OCI-LY1 (cell line): ENCODE data around the gene GNAZ.
A peak's percentile ranks its signal among the peaks of the same experiment; 100 is the strongest.

Experiments
- H2AFZ ChIP-seq: fragments of 200-600 bp; sonication (generic), shearing (Covaris generic); 2 replicates; pipeline ENCODE4 v1.6.0; 2014; ENCODE audit warnings: antibody characterized with exemption, mild to moderate bottlenecking, low read length
- H3F3A ChIP-seq: fragments of 200-600 bp; sonication (generic), shearing (Covaris generic); 2 replicates; pipeline ENCODE4 v1.6.0; 2014; ENCODE audit warnings: mild to moderate bottlenecking, antibody characterized with exemption, low read length, moderate library complexity; ENCODE audit not compliant: insufficient read depth
- H3K27ac ChIP-seq: fragments of 200-600 bp; sonication (generic); 2 replicates; pipeline ENCODE4 v1.5.1; 2014; ENCODE audit warnings: low read length, mixed run types, mild to moderate bottlenecking, low read depth; ENCODE audit not compliant: poor library complexity, severe bottlenecking
- H3K27me3 ChIP-seq: fragments of 200-600 bp; sonication (generic); 2 replicates; pipeline ENCODE4 v1.6.0; 2014; ENCODE audit warnings: antibody characterized with exemption, mild to moderate bottlenecking, low read length, moderate library complexity; ENCODE audit not compliant: insufficient read depth
- H3K36me3 ChIP-seq: fragments of 200-600 bp; sonication (generic); 2 replicates; pipeline ENCODE4 v1.6.1; 2014; ENCODE audit warnings: mild to moderate bottlenecking, antibody characterized with exemption, low read length, moderate library complexity, mixed read lengths; ENCODE audit not compliant: insufficient read depth
- H3K4me1 ChIP-seq: fragments of 200-600 bp; sonication (generic); 2 replicates; pipeline ENCODE4 v1.5.1; 2014; ENCODE audit warnings: mild to moderate bottlenecking, low read length, moderate library complexity; ENCODE audit not compliant: insufficient read depth, severe bottlenecking
- H3K4me2 ChIP-seq: fragments of 200-600 bp; sonication (generic), shearing (Covaris generic); 2 replicates; pipeline ENCODE4 v1.6.1; 2014; ENCODE audit warnings: low read length
- H3K4me3 ChIP-seq: fragments of 200-600 bp; sonication (generic); 2 replicates; pipeline ENCODE4 v1.5.1; 2014; ENCODE audit warnings: low read length, low read depth, mild to moderate bottlenecking, mixed read lengths; ENCODE audit not compliant: poor library complexity, severe bottlenecking
- H3K79me2 ChIP-seq: fragments of 200-600 bp; shearing (Covaris generic); 2 replicates; pipeline ENCODE4 v1.6.1; 2016; ENCODE audit warnings: mixed run types, low read length, mixed read lengths; ENCODE audit not compliant: insufficient read depth
- H3K9ac ChIP-seq: fragments of 200-600 bp; sonication (generic), shearing (Covaris generic); 2 replicates; pipeline ENCODE4 v1.6.1; 2014; ENCODE audit warnings: mild to moderate bottlenecking, low read length, mixed read lengths
- H3K9me2 ChIP-seq: fragments of 200-600 bp; sonication (generic), shearing (Covaris generic); 2 replicates; pipeline ENCODE4 v1.6.1; 2014; ENCODE audit warnings: low read depth, mild to moderate bottlenecking, low read length, mixed read lengths
- H3K9me3 ChIP-seq: fragments of 200-600 bp; shearing (Covaris generic); 2 replicates; pipeline ENCODE4 v1.6.1; 2014; ENCODE audit warnings: low read length, mixed read lengths
- H4K20me1 ChIP-seq: fragments of 200-600 bp; sonication (generic), shearing (Covaris generic); 2 replicates; pipeline ENCODE4 v1.6.0; 2016; ENCODE audit warnings: mild to moderate bottlenecking, low read length; ENCODE audit not compliant: insufficient read depth
- EZH2 ChIP-seq: fragments of 200-600 bp; sonication (generic), shearing (Covaris generic); IDR thresholded peaks from 2 replicates; pipeline ENCODE4 v1.8.0; 2017; ENCODE audit warnings: borderline replicate concordance, mixed run types, mild to moderate bottlenecking, antibody characterized with exemption, low read length, moderate library complexity, mixed read lengths
- TF ChIP-seq, protein P1 (sequence below): fragments of 200-600 bp; sonication (generic), shearing (Covaris generic); IDR thresholded peaks from 2 replicates; pipeline ENCODE4 v1.5.1; 2017; ENCODE audit warnings: mild to moderate bottlenecking, antibody characterized with exemption, low read length, moderate library complexity, mixed read lengths

The GNAZ gene

DNA sequence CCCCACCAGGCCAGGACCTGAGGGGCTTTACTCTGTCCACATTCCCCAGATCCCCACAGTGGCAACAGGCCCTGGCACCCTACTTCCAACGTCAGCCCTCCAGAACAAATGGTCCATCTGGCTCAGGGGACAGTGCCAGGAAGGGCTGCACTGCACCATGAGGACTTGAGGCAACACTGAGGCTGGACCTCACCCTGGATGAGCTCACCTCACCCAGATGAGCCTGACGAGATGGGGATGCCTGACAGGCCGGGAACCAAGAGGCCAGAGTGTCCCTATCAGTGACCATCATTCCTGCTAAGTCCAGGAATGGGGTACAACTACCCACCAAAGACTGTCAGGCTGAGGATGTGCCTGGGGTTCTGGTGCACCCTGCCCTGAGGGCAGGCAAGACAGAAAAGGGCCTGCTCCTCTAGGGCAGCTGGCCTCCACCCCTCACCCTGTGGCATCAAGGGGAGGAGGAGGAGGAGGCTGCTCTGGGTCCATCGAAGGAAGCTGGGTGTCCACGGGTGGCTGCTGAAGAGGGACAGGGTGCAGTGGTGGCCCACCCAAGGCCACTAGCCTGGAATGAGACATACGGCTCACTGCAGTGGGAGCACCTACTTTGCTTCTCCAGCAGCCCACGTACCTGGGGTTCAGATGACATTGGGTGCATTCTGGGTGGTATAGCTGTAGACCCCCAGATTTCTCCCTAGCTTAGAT lies 56.9 kb downstream of the GNAZ start:
- Histone ChIP-seq H3F3A (no peaks in the 10 kb centered on the region), H4K20me1 (no peaks in the 10 kb centered on the region), H3K79me2 (no peaks in the 10 kb centered on the region), H3K36me3 (no peaks in the 10 kb centered on the region), H3K4me1 (no peaks in the 10 kb centered on the region), H3K27me3 (no peaks in the 10 kb centered on the region), H3K27ac (no peak overlapping the region), H2AFZ (no peak overlapping the region), H3K9me3 (no peaks in the 10 kb centered on the region), H3K9ac (no peak overlapping the region), H3K9me2 (no peaks in the 10 kb centered on the region), H3K4me3 (no peak overlapping the region), H3K4me2 (no peak overlapping the region)
- TF ChIP-seq EZH2, result no peak
- TF ChIP-seq, protein P1, sequence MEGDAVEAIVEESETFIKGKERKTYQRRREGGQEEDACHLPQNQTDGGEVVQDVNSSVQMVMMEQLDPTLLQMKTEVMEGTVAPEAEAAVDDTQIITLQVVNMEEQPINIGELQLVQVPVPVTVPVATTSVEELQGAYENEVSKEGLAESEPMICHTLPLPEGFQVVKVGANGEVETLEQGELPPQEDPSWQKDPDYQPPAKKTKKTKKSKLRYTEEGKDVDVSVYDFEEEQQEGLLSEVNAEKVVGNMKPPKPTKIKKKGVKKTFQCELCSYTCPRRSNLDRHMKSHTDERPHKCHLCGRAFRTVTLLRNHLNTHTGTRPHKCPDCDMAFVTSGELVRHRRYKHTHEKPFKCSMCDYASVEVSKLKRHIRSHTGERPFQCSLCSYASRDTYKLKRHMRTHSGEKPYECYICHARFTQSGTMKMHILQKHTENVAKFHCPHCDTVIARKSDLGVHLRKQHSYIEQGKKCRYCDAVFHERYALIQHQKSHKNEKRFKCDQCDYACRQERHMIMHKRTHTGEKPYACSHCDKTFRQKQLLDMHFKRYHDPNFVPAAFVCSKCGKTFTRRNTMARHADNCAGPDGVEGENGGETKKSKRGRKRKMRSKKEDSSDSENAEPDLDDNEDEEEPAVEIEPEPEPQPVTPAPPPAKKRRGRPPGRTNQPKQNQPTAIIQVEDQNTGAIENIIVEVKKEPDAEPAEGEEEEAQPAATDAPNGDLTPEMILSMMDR, result no peak

- H3K4me1 ChIP-seq, result no peaks in the 10 kb centered on the region
- no peak overlapping the region for H3K4me3 ChIP-seq
- H3K9ac ChIP-seq, result no peak overlapping the region
Observed at GRCh38 chr22:23127788-23128187, 57.5 kb downstream of the GNAZ start.

DNA sequence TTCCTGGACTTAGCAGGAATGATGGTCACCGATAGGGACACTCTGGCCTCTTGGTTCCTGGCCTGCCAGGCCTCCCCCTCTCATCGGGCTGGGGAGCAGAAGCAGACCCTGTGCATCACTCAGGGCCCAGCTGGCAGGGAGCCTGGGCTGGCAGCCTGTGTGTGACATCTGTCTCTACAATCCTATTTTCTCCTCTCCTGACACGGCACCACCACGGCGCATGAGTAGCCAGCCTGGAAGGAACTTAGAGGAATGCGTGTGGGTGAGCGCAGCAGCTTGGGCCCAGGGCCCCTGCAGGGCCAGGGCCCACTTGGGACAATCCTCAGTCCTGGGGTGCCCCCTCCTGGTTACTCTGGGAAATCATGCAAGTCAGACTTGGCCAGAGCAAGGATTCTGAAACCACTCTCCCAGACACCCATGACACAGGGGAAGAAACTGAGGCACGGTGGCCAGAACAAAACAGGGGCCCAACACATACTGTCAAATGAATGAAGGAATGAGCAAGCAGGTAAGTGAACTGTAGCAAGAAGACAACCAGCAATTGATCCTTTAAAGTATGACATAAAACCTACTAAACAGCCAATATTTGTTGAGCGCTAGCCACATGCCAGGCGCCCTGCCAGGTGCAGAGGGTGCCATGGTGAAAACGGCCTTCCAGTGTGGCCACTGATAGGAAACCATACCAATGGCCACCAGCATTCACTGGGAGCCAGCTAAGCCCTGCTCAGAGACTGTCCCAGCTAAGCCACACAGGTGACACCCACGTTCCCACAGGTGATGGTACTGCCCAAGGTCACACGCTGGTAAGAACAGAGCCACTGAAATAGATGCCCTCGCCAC lies 58.2 kb downstream of the GNAZ start:
- Histone ChIP-seq H3K4me2 (no peak overlapping the region), H3K36me3 (no peaks in the 10 kb centered on the region), H3K4me1 (no peaks in the 10 kb centered on the region), H3K27ac (no peak overlapping the region), H3K9me3 (no peaks in the 10 kb centered on the region), H4K20me1 (no peaks in the 10 kb centered on the region), H2AFZ (no peak overlapping the region), H3K4me3 (no peak overlapping the region), H3K79me2 (no peaks in the 10 kb centered on the region), H3K9me2 (no peaks in the 10 kb centered on the region), H3K9ac (no peak overlapping the region), H3K27me3 (no peaks in the 10 kb centered on the region), H3F3A (no peaks in the 10 kb centered on the region)
- TF ChIP-seq EZH2, result no peak
- TF ChIP-seq, protein P1, result peak; percentile 90

More at GRCh38 chr22:23127788-23128187, 57.5 kb downstream of the GNAZ start:
- H2AFZ ChIP-seq, result no peak overlapping the region
- H3K27ac ChIP-seq, result no peak overlapping the region
- no peak for TF ChIP-seq EZH2
- TF ChIP-seq, protein P1, result no peak
- H3K79me2 ChIP-seq, result no peaks in the 10 kb centered on the region
- no peak overlapping the region for H3K4me2 ChIP-seq
- H3F3A ChIP-seq, result no peaks in the 10 kb centered on the region
- H3K9me3 ChIP-seq, result no peaks in the 10 kb centered on the region
- no peaks in the 10 kb centered on the region for H3K27me3 ChIP-seq
- no peaks in the 10 kb centered on the region for H3K36me3 ChIP-seq
- no peaks in the 10 kb centered on the region for H4K20me1 ChIP-seq
- H3K9me2 ChIP-seq, result no peaks in the 10 kb centered on the region
